ENCODE data around the gene KREMEN1. TPM values are rescaled to one million over a fixed set of nuclear protein-coding genes. Genes with fewer than 3 reads are reported as not detected.
A peak's percentile ranks its signal among the peaks of the same experiment; 100 is the strongest.

The KREMEN1 gene
- total and polyA plus RNA-seq, 9 of the 15 experiments (the other 6 are each of a cell fraction or from before 2014, with no cell fraction given) = 0.69 to 11.5 (median 4.3) TPM

DNA sequence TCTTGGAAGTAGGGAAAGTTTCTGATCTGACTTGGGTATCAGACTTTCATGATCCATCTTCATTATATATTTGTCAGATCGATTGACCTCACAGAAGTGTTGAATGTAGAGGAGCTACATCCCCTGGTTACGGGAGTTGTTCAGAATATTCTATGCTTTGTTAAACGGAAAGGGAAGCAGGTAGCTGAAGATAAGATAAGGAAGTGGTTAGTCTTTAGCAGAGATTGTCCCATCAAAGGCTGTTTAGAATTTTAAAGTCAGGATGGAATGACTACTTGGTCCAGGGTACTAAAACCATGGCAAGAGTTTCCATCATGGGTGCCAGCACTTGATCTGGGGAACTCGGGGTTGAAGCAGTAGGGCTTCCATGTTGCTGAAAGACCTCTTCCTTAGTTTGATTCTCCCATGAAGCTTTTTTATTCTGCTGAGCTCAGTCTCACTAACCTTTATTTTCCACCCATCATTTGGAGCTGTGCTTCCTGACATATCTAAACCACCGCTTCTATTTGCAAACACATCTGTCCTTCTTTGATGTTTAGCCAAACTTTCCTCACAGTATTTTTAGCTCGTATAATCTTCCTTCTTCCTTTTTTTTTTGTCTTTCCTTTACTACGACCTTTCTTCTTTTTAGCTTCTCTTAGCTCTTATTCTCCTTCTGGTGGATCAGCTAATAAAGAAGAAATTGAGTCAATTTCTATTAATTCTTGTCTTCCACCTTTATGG, 7.2 kb upstream of the KREMEN1 start (continued):
- TF ChIP-seq, protein P1, sequence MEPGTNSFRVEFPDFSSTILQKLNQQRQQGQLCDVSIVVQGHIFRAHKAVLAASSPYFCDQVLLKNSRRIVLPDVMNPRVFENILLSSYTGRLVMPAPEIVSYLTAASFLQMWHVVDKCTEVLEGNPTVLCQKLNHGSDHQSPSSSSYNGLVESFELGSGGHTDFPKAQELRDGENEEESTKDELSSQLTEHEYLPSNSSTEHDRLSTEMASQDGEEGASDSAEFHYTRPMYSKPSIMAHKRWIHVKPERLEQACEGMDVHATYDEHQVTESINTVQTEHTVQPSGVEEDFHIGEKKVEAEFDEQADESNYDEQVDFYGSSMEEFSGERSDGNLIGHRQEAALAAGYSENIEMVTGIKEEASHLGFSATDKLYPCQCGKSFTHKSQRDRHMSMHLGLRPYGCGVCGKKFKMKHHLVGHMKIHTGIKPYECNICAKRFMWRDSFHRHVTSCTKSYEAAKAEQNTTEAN (CRISPR knock-in tag; IDR thresholded peaks at IDR 0.05) = no peak
- TF ChIP-seq ZNF184 (CRISPR knock-in tag; IDR thresholded peaks at IDR 0.05) (no peak), ZNF282 (CRISPR knock-in tag; IDR thresholded peaks at IDR 0.05) (no peak), SPI1 (IDR thresholded peaks at IDR 0.05; ENCODE audit: borderline replicate concordance, low read depth, low read length) (0 out of 2 replicates have a peak, but pooled peaks have one; percentile 32), MCM2 (IDR thresholded peaks at IDR 0.05; ENCODE audit: low read depth) (no peak), ETV6 (IDR thresholded peaks at IDR 0.05; ENCODE audit: borderline replicate concordance in 1 of 2, low read depth in 2 of 2, low read length in 1 of 2) (0 out of 4 replicates have a peak, but pooled peaks of 1 of the 2 experiments have one; percentile 58), ETV6 (CRISPR knock-in tag; IDR thresholded peaks at IDR 0.05; ENCODE audit: borderline replicate concordance) (no peak), ETS2 (tag; IDR thresholded peaks at IDR 0.05; ENCODE audit: borderline replicate concordance, poor library complexity, severe bottlenecking) (no peak), TSC22D4 (tag; IDR thresholded peaks at IDR 0.05) (no peak)

DNA sequence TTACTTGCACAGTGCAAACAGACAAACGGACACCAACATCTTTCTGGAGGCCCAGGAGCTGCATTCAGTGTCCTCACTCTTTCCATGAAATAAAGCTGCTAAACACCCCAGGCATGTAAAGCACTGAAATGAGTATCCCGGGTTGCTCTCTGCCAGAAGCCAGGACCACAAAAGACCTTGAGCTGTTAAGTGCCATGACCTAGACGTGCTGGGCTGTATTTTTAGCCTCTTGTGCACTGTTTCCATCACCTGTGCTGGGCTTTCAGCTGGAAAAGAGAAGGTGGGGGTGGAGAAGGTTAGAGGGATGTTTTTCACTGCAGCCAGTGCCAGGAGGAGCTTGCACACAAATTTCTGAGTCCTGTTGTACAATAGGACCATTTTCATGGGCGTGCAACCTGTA, 3.4 kb upstream of the KREMEN1 start:
- BruUV-seq (replicated peaks) = no TSS peak
- no peak for FAIRE-seq
- H3K9ac ChIP-seq (ENCODE audit: insufficient read depth in 1 of 2, low read depth in 2 of 2, low read length in 2 of 2) = no peak overlapping the region; a peak in 1 of 4 replicates
- H3K9me3 ChIP-seq (replicated peaks; ENCODE audit: control insufficient read depth, insufficient read depth, low read depth, low read length) = no peaks in the 10 kb centered on the region
- 25% methylated on average over 4 of the region's 4 CpGs for WGBS (ENCODE audit: insufficient coverage, low coverage, missing lambda C conversion rate)
- H4K20me1 ChIP-seq (replicated peaks; ENCODE audit: control insufficient read depth, insufficient read depth, low read length) = no peaks in the 10 kb centered on the region
- H3K4me2 ChIP-seq (ENCODE audit: insufficient read depth, low read length) = no peak overlapping the region
- ATAC-seq = no peak
- no peaks in the 10 kb centered on the region for H3K9me1 ChIP-seq (ENCODE audit: control insufficient read depth, insufficient read depth, low read length)
- no peaks in the 10 kb centered on the region for H3K79me2 ChIP-seq (ENCODE audit: control insufficient read depth, insufficient read depth, low read length)
- DNase-seq (ENCODE audit: extremely low read depth in 1 of 4, low spot score in 3 of 4) = no peak
- CTCF ChIA-PET (ENCODE audit: low intra/inter-chr PET ratio) = no interaction called here
- H3K4me3 ChIP-seq = no peak overlapping the region
- POLR2A ChIA-PET = interaction anchor here (0.6 to 0.9 kb wide), 3 partner anchors 14 to 188 kb away, joined by 3 to 4 read pairs (median 3); no protein-coding TSS in a partner anchor
- H2AFZ ChIP-seq (ENCODE audit: low read depth, low read length) = no peak overlapping the region; the same call in 1 of the 2 replicates
- intact Hi-C loops (cut with micrococcal nuclease) (loop anchor here (10.0 kb wide), 1 partner anchor 85 kb away; no protein-coding TSS in a partner anchor), in situ Hi-C loops (cut with MboI) (no loop called here)
- H3K36me3 ChIP-seq (ENCODE audit: control insufficient read depth, insufficient read depth, low read length) = no peaks in the 10 kb centered on the region
- no peaks in the 10 kb centered on the region; a peak in 1 of 5 replicates for H3K27me3 ChIP-seq (ENCODE audit: control insufficient read depth in 2 of 2, insufficient read depth in 2 of 2, low read length in 2 of 2)
- no peak overlapping the region for H3K27ac ChIP-seq (ENCODE audit: extremely low read depth, low read depth, low read length)
- peaks cover 4 to 34% of the 10 kb centered on the region in 2 experiments; a peak in 4 of 5 replicates for H3K4me1 ChIP-seq (replicated peaks in 1 of 2; ENCODE audit: control insufficient read depth in 2 of 2, insufficient read depth in 2 of 2, low read length in 2 of 2)
- TF ChIP-seq, protein P2, sequence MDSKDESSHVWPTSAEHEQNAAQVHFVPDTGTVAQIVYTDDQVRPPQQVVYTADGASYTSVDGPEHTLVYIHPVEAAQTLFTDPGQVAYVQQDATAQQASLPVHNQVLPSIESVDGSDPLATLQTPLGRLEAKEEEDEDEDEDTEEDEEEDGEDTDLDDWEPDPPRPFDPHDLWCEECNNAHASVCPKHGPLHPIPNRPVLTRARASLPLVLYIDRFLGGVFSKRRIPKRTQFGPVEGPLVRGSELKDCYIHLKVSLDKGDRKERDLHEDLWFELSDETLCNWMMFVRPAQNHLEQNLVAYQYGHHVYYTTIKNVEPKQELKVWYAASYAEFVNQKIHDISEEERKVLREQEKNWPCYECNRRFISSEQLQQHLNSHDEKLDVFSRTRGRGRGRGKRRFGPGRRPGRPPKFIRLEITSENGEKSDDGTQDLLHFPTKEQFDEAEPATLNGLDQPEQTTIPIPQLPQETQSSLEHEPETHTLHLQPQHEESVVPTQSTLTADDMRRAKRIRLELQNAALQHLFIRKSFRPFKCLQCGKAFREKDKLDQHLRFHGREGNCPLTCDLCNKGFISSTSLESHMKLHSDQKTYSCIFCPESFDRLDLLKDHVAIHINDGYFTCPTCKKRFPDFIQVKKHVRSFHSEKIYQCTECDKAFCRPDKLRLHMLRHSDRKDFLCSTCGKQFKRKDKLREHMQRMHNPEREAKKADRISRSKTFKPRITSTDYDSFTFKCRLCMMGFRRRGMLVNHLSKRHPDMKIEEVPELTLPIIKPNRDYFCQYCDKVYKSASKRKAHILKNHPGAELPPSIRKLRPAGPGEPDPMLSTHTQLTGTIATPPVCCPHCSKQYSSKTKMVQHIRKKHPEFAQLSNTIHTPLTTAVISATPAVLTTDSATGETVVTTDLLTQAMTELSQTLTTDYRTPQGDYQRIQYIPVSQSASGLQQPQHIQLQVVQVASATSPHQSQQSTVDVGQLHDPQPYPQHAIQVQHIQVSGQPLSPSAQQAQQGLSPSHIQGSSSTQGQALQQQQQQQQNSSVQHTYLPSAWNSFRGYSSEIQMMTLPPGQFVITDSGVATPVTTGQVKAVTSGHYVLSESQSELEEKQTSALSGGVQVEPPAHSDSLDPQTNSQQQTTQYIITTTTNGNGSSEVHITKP (IDR thresholded peaks at IDR 0.05; ENCODE audit: partially characterized antibody) = no peak
- TF ChIP-seq, protein P3, sequence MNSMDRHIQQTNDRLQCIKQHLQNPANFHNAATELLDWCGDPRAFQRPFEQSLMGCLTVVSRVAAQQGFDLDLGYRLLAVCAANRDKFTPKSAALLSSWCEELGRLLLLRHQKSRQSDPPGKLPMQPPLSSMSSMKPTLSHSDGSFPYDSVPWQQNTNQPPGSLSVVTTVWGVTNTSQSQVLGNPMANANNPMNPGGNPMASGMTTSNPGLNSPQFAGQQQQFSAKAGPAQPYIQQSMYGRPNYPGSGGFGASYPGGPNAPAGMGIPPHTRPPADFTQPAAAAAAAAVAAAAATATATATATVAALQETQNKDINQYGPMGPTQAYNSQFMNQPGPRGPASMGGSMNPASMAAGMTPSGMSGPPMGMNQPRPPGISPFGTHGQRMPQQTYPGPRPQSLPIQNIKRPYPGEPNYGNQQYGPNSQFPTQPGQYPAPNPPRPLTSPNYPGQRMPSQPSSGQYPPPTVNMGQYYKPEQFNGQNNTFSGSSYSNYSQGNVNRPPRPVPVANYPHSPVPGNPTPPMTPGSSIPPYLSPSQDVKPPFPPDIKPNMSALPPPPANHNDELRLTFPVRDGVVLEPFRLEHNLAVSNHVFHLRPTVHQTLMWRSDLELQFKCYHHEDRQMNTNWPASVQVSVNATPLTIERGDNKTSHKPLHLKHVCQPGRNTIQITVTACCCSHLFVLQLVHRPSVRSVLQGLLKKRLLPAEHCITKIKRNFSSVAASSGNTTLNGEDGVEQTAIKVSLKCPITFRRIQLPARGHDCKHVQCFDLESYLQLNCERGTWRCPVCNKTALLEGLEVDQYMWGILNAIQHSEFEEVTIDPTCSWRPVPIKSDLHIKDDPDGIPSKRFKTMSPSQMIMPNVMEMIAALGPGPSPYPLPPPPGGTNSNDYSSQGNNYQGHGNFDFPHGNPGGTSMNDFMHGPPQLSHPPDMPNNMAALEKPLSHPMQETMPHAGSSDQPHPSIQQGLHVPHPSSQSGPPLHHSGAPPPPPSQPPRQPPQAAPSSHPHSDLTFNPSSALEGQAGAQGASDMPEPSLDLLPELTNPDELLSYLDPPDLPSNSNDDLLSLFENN (IDR thresholded peaks at IDR 0.05; ENCODE audit: low read depth in 2 of 2, low read length in 2 of 2) = no peak
